ENCODE measurements around the gene COL6A1.

COL6A1 gene

GRCh38 chr21:46052703-46053651, 71.4 kb downstream of the COL6A1 start:
- no peak for DNase-seq

- DNase-seq: no peak
Observed at GRCh38 chr21:46054031-46054430, 72.5 kb downstream of the COL6A1 start.

- no peak for DNase-seq
Observed at GRCh38 chr21:46054451-46054881, 72.9 kb downstream of the COL6A1 start.

Data from effector CD4-positive, alpha-beta T cell (primary cell).